Occipital lobe (tissue), 2 donors: Measurements from ENCODE around the gene POLD4. TPM values are rescaled to one million over a fixed set of nuclear protein-coding genes. Genes with fewer than 3 reads are reported as not detected.
"Not testable (repeated sequence)": the region's sequence is repeated elsewhere in the genome, so short reads cannot be mapped to it uniquely, and the experiment has no call there.

Experiments
- DNase-seq: peaks from one replicate; lab custom pipeline; 2025; lab: John Stamatoyannopoulos, UW
- total RNA-seq: library from RNA; depleted of rRNA; stranded (reverse); fragments of >200 nt; gene quantifications from one replicate; pipeline ENCODE4 v1.2.3, GENCODE V29; 2014

The POLD4 gene
- 3.6 TPM for total RNA-seq

DNA sequence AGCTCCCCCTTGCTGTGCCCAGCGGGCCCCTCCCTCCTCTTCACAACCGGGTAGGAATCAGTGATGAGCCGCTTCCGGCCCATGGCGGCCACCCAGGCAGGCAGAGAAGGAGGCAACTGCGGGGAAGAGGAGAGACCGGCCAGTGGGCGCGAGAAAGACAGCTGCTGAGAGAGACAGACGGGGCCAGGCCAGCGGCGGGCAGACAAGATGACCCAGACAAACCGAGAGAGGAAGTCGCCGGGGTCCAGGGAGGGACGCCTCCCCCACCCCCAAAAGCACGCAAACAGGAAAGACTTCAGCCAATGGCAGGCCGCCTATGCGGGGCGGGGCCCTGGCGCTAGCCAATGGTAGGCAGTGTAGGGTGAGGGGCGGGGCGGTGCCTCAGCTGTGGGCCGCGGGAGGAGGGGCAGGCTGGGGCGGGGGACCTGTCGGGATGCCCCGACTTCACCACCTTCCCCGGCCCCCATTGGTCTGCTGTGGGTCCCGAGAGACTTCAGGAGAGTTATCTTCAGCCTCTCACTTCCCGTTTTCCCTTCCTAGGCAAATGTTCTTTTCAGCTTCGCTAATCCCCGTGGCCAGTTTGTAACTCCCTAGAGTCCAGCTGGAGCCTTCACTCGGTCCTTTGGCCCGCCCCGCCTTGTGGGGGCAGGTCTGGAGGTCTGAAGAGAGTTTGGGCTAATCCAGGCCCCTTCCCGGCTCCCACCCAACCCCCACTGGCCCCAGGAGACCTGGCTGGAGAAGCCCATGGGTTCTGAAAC lies at the start of gene POLD4:
TSS of gene POLD4 (minus strand) at position 230 of the 758 bp plus-strand sequence. CDS start at position 83, 147 bp downstream.
- DNase-seq: peak; percentile 97

- DNase-seq: not testable (repeated sequence)
Observed at GRCh38 chr11:67403085-67403484, 49.7 kb upstream of the POLD4 start.

DNA sequence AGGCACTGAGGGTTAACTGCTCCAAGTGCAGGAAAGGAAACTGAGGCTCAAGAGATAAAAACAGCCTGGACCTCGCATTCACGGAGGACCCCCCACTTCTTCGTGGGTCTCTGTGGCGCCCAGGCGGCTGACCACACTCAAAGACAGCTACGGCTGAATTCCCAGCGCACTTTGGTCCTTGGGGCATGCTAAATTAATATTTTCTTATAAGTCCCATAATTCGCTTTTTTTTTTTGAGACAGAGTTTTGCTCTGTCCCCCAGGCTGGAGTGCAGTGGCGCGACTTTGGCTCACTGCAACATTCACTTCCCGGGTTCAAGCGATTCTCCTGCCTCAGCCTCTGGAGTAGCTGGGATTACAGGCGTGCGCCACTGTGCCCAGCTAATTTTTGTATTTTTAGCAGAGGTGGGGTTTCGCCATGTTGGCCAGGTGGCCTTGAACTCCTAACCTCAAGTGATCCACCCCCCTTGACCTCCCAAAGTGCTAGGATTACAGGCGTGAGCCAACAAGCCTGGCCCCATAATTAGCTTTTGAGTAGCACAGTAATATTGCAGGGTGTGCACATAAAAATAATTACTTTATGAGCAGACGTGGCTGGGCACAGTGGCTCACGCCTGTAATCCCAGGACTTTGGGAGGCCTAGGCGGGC lies 49.0 kb upstream of the POLD4 start:
- DNase-seq: not testable (repeated sequence)

GRCh38 chr11:67401495-67402191 lies 48.3 kb upstream of the POLD4 start, which contains the start of gene PPP1CA:
Gene PPP1CA (minus strand): TSS chr11:67401858. CDS start chr11:67401782, 76 bp downstream.
- DNase-seq: peak; percentile 92

- DNase-seq: no peak
Observed at GRCh38 chr11:67400942-67401494, 47.7 kb upstream of the POLD4 start.

- no peak for DNase-seq
Observed at GRCh38 chr11:67400251-67400941, 47.0 kb upstream of the POLD4 start.

DNA sequence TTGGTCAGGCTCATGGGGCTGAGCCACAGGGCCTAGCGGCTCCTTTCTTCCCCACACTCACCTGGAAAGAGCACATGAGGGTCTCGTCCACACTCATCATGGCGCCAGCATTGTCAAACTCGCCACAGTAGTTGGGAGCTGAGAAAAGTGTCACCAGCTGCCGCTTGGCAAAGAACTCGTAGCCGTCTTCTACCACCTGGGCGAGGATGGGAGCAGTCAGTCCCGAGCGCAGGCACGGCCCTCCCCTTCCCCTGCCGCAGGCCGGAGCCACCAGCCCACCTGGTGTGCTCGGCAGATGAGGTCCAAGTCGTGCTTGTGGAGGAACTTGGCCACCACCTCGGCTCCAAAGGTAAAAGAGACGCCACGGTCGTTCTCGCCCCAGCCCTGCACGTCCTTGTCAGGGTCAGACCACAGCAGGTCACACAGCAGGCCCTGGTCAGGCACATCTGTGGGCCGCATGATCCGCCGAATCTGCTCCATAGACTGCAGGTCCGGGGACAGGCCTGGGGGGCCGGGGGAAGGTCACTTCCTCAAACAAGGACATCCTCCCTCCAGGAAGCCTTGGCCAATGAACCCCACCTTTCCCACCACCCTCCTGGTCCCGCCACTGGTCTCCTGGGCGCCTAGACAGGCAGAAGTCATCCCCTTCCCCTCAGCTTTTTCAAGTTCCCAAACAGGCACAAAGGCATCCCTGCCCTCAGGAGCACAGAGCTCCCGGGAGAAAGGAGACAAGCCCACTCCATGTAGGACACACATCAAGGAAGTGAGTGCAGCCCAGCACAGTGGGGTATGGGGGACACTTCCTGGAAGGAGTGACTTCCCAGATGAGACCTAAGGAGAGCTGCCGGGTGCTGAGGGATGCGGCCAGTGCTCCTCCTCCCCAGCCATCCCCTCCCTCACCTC lies 45.6 kb upstream of the POLD4 start:
- no peak for DNase-seq

DNA sequence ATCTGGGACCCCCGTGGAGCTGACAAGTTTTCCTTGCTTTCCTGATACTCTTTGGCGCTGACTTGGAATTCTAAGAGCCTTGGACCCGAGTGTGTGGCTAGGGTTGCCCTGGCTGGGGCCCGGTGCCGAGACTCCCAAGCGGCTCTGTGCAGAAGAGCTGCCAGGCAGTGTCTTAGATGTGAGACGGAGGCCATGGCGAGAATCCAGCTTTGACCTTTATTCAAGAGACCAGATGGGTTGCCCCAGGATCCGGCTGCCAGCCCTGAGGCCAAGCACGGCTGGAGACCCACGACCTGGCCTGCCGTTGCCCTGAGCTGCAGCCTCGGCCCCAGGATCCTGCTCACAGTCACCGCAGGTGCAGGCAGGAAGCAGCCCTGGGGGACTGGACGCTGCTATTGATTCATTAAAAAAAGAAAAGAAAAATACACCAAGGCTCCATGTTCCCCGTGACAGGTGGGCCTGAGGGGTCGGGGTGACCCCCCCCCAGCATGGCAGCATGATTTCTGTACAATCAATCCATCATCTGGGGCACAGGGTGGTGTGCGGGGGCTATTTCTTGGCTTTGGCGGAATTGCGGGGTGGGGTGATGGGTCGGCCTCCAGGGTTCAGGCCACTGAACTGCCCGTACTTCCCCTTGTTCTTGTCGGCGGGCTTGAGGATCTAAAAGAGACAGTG lies 44.8 kb upstream of the POLD4 start:
- no peak for DNase-seq

- DNase-seq: no peak
Observed at GRCh38 chr11:67397536-67397935, 44.2 kb upstream of the POLD4 start.

GRCh38 chr11:67396587-67397389 lies 43.4 kb upstream of the POLD4 start:
- no peak for DNase-seq

GRCh38 chr11:67396259-67396581 lies 42.9 kb upstream of the POLD4 start:
- DNase-seq: no peak

- DNase-seq: no peak
Observed at GRCh38 chr11:67395555-67396258, 42.4 kb upstream of the POLD4 start.

DNA sequence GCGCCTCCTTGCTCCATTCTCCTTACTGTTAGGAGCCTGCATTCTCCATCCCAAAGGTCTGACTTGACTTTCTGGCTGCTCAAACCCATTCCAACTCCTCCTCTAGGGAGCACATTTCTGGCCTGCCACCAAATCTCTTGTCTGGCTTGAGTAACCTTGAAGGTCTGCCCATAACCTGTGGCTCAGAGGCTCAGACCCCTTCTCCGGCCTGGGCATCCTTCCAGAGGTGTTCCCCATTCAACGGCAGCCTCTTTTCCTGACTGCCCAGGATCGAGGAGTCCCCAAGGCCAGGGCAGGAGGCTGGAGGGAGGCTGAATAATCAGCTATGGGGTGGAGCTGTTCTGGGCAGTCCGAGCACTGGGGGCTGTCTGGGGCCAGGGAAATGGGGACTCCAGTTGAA lies 40.6 kb upstream of the POLD4 start:
- no peak for DNase-seq

- no peak for DNase-seq
Observed at GRCh38 chr11:67393437-67393836, 40.1 kb upstream of the POLD4 start.

- no peak for DNase-seq
Observed at GRCh38 chr11:67392183-67392715, 38.9 kb upstream of the POLD4 start.

DNA sequence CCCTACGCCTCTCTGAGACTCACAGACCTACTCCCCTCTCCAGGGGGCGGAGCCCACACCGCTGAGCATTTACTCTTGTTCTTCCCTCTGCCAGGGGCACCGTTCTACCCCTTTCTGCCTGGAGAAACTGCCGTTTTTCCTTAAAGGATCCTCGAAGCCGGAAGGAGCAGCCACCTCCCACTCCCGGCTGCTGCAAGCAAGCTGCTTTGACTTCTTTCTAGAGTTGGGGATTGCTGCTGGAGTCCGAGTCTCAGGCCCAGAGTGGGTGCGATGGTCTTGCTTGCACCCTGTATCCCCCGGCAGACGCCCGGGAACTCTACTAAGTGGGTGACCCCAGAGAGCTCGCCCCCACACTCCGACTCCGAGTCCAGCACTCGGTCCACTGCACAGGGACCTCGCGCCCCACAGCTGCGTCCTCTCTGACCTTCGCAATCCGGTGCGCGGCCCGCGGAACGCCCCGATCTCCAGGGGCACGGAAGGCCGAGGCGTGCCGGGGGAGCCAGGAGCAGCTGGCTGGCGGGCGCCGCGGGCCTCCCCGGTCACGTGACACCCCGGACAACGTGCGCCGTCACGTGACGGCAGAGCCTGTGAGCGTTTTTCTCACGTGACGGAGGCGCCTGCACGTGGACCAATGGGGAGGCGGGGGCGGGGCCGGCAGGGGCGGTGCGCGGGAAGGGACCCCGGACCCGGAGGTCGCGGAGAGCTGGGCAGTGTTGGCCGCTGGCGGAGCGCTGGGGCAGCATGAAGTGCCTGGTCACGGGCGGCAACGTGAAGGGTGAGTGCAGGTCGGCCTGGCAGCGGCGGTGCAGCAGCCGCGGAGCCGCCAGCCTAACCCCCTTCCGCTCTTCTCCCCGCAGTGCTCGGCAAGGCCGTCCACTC lies 38.2 kb upstream of the POLD4 start, which contains the start of gene RAD9A:
TSS of gene RAD9A (plus strand) at position 683 of the 879 bp plus-strand sequence. CDS start at position 742, 59 bp downstream.
- peak; percentile 90 for DNase-seq

DNA sequence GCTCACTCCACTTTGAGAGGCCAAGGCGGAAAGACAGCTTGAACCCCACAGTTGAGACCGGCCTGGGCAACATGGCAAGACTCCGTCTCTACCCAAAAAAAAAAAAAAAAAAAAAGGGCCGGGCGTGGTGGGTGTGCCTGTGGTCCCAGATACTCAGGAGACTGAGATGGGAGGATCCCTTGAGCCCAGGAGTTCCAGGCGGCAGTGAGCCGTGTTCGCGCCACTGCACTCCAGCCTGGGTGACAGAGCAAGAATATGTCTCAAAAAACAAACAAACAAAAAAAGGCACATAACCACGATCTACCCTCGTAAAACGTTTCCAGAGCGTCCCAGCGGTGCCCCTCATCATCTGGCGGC lies 37.6 kb upstream of the POLD4 start:
- no peak for DNase-seq
